Hepatocyte (in vitro differentiated cells): Measurements from ENCODE around the gene TPH1. TPM values are rescaled to one million over a fixed set of nuclear protein-coding genes. Genes with fewer than 3 reads are reported as not detected.

ENCODE experiments used
- DNase-seq: peaks from one replicate; pipeline ENCODE4 v3.0.0-alpha.2; 2016; ENCODE audit warnings: low spot score
- H2AFZ ChIP-seq: fragments of 200-600 bp; sonication (generic); 2 replicates; pipeline ENCODE4 v1.6.0; 2016; ENCODE audit warnings: antibody characterized with exemption, mild to moderate bottlenecking
- H3K27ac ChIP-seq: fragments of 200-600 bp; sonication (generic); 2 replicates; pipeline ENCODE4 v1.5.1; 2016; ENCODE audit warnings: mild to moderate bottlenecking
- H3K27me3 ChIP-seq: fragments of 200-600 bp; sonication (generic); 2 replicates; pipeline ENCODE4 v1.6.1; 2016
- H3K36me3 ChIP-seq: fragments of 200-600 bp; sonication (generic); replicated peaks from 2 replicates; pipeline ENCODE4 v1.5.1; 2016; ENCODE audit warnings: low read depth; ENCODE audit not compliant: insufficient read depth
- H3K4me1 ChIP-seq: fragments of 200-600 bp; sonication (generic); 2 replicates; pipeline ENCODE4 v1.5.1; 2016; ENCODE audit warnings: mild to moderate bottlenecking, moderate library complexity; ENCODE audit not compliant: insufficient read depth
- H3K4me2 ChIP-seq: fragments of 200-600 bp; sonication (generic); 2 replicates; pipeline ENCODE4 v1.6.0; 2016
- H3K4me3 ChIP-seq: fragments of 200-600 bp; sonication (generic); 2 replicates; pipeline ENCODE4 v1.5.1; 2016; ENCODE audit warnings: mild to moderate bottlenecking
- H3K79me2 ChIP-seq: fragments of 200-600 bp; sonication (generic); 2 replicates; pipeline ENCODE4 v1.6.0; 2017; ENCODE audit warnings: mild to moderate bottlenecking
- H3K9me2 ChIP-seq: fragments of 200-600 bp; sonication (generic); replicated peaks from 2 replicates; pipeline ENCODE4 v1.6.0; 2017; ENCODE audit warnings: mild to moderate bottlenecking; ENCODE audit not compliant: insufficient read depth
- H3K9me3 ChIP-seq: fragments of 200-600 bp; sonication (generic); 2 replicates; pipeline ENCODE4 v1.5.1; 2016; ENCODE audit warnings: low read depth, mild to moderate bottlenecking
- H4K20me1 ChIP-seq: fragments of 200-600 bp; sonication (generic); 2 replicates; pipeline ENCODE4 v1.6.0; 2016; ENCODE audit warnings: mild to moderate bottlenecking; ENCODE audit not compliant: insufficient read depth, poor library complexity, severe bottlenecking
- EZH2 ChIP-seq: fragments of 200-600 bp; sonication (generic); IDR thresholded peaks from 2 replicates; pipeline ENCODE4 v1.6.1; 2016; ENCODE audit warnings: antibody characterized with exemption, mild to moderate bottlenecking, borderline replicate concordance
- EZH2phosphoT487 ChIP-seq: fragments of 200-600 bp; sonication (generic); IDR thresholded peaks from one replicate; pipeline ENCODE4 v1.6.1; 2018; ENCODE audit warnings: antibody characterized with exemption, mild to moderate bottlenecking, low read depth, moderate library complexity; ENCODE audit not compliant: unreplicated experiment, severe bottlenecking
- WGBS: methylation state at CpG from one replicate; pipeline ENCODE4 v1.1.6; 2016; ENCODE audit warnings: low lambda C conversion rate; ENCODE audit errors: missing lambda C conversion rate; 5-methylcytosine and 5-hydroxymethylcytosine counted together
- polyA plus RNA-seq: library from polyadenylated mRNA; unstranded; fragments of >200 nt; fragmentation: Nextera tagmentation; extraction: Ambion mirVana; gene quantifications from 2 replicates; pipeline ENCODE4 v1.2.1, GENCODE V29; 2016
- total RNA-seq: library from RNA; depleted of rRNA; stranded (reverse); fragments of >200 nt; gene quantifications from 2 replicates; pipeline ENCODE4 v1.2.3, GENCODE V29; 2014
- TF ChIP-seq, protein P1 (sequence below): fragments of 200-600 bp; sonication (generic); IDR thresholded peaks from 2 replicates; pipeline ENCODE4 v1.5.1; 2016; ENCODE audit warnings: antibody characterized with exemption, mild to moderate bottlenecking; ENCODE audit not compliant: poor library complexity

The TPH1 gene
- total and polyA plus RNA-seq, 2 experiments from 2014 or later, result 0.37 TPM; not detected in 1

DNA sequence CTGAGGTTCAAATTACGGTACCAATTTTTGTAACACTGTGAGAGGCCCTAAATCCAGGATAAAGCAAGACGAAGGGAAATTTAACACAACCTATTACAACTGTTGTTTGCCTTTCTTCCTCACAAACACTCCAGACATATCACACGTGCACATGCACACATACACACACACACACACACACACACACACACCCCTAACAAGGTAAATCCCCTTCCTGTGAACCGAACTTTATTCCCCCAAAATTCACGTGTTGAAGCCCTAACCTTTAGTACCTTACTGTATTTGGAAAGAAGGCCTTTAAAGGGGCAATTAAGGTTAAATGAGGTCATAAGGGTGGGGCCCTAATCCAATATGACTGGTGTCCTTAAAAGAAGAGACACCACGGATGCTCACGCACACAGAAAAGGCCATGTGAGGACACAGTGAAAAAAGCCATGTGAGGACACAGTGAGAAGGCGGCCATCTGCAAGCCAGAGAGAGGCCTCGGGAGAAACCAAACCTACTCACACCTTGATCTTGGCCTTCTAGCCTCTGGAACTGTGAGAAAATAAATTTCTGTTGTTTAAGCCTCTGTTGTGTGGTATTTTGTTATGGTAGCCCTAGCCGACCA, 35.0 kb downstream of the TPH1 start:
- H3K27ac ChIP-seq, result no peak overlapping the region
- no peak for DNase-seq
- H3K27me3 ChIP-seq, result no peaks in the 10 kb centered on the region
- H3K4me2 ChIP-seq, result no peak overlapping the region
- 91% methylated on average over 10 of the region's 10 CpGs for WGBS
- no peaks in the 10 kb centered on the region for H3K36me3 ChIP-seq
- H2AFZ ChIP-seq, result no peak overlapping the region
- no peak overlapping the region for H3K4me3 ChIP-seq
- H3K4me1 ChIP-seq, result no peaks in the 10 kb centered on the region
- TF ChIP-seq EZH2 (no peak), EZH2phosphoT487 (no peak)
- TF ChIP-seq, protein P1, sequence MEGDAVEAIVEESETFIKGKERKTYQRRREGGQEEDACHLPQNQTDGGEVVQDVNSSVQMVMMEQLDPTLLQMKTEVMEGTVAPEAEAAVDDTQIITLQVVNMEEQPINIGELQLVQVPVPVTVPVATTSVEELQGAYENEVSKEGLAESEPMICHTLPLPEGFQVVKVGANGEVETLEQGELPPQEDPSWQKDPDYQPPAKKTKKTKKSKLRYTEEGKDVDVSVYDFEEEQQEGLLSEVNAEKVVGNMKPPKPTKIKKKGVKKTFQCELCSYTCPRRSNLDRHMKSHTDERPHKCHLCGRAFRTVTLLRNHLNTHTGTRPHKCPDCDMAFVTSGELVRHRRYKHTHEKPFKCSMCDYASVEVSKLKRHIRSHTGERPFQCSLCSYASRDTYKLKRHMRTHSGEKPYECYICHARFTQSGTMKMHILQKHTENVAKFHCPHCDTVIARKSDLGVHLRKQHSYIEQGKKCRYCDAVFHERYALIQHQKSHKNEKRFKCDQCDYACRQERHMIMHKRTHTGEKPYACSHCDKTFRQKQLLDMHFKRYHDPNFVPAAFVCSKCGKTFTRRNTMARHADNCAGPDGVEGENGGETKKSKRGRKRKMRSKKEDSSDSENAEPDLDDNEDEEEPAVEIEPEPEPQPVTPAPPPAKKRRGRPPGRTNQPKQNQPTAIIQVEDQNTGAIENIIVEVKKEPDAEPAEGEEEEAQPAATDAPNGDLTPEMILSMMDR, result no peak
- H3K79me2 ChIP-seq, result peaks cover 7% of the 10 kb centered on the region
- H3K9me3 ChIP-seq, result no peaks in the 10 kb centered on the region
- no peaks in the 10 kb centered on the region for H3K9me2 ChIP-seq
- no peaks in the 10 kb centered on the region for H4K20me1 ChIP-seq

DNA sequence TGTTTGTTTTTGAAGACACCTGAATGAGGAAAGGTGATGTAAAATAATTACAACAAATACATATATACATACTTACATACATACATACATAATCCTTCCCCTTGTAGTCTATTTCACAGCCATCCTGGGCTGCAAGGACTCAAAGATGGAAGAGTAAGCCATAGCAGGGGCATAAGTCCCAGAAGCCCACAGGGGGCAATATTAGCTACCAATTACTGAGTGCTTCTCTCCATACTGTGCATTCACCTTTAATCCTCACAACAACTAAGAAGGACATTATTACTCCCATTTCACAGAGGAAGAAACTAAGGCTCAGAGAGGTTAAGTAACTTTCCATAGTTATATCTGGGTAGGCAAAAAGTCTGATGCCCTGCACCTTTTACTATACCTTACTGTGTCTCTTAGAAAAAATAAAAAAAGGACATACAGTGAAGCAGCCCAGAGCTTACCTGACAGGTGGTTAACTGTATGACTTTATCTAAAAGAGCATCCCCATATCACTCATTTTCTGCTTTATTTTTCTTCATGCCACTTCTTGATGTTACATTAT, 35.9 kb downstream of the TPH1 start:
- H3K27ac ChIP-seq, result no peak overlapping the region
- no peaks in the 10 kb centered on the region for H3K9me3 ChIP-seq
- peaks cover 7% of the 10 kb centered on the region for H3K79me2 ChIP-seq
- no peaks in the 10 kb centered on the region for H4K20me1 ChIP-seq
- TF ChIP-seq, protein P1, result no peak
- TF ChIP-seq EZH2phosphoT487 (no peak), EZH2 (no peak)
- H3K36me3 ChIP-seq, result no peaks in the 10 kb centered on the region
- no peaks in the 10 kb centered on the region for H3K27me3 ChIP-seq
- H3K9me2 ChIP-seq, result no peaks in the 10 kb centered on the region
- H2AFZ ChIP-seq, result no peak overlapping the region
- H3K4me1 ChIP-seq, result no peaks in the 10 kb centered on the region
- no peak overlapping the region for H3K4me3 ChIP-seq
- H3K4me2 ChIP-seq, result no peak overlapping the region
- DNase-seq, result no peak

DNA sequence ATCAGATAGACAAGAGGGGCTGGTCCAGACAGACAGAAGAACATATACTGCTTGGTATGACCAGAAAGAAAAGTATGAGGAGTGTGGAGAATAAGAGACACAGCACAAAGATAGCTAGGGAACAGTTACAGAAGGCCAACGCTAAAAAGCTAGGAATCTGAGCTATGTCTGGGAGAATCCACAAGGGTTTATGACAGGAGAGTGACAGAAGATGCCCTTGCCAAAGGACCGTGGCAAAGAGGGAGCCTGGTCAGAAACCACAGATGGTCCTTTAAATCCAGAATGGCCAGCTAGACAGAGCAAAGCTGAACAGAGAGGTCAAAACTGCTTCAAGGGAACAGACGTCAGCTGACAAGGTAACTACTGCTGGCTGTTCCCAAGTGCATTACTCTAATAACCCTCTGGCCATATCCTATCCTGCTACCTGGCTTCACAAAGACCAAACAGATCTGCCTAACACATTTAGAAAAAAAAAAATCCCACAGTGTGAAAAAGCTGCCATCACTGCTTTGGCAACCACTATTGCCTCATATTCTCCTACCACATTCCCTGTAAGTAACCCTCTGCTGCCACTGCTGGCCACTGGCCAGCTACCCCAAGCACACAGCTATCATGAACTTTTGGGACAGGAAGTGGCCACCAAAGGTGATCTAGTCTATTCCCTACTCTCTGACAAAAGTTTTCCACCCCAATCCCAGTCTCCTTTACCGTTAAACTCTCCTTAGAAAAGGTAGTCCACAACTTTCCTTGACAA, 40.5 kb downstream of the TPH1 start:
- TF ChIP-seq, protein P1, result no peak
- no peak for TF ChIP-seq EZH2
- TF ChIP-seq EZH2phosphoT487, result no peak
- no peak for DNase-seq
- no peak overlapping the region for H3K27ac ChIP-seq
- WGBS, result 91% methylated on average over 4 of the region's 4 CpGs
- no peaks in the 10 kb centered on the region for H3K9me3 ChIP-seq
- H4K20me1 ChIP-seq, result no peaks in the 10 kb centered on the region
- H3K4me2 ChIP-seq, result no peak overlapping the region
- no peak overlapping the region for H2AFZ ChIP-seq
- H3K27me3 ChIP-seq, result no peaks in the 10 kb centered on the region
- H3K36me3 ChIP-seq, result no peaks in the 10 kb centered on the region
- no peaks in the 10 kb centered on the region for H3K79me2 ChIP-seq
- no peak overlapping the region for H3K4me3 ChIP-seq
- H3K4me1 ChIP-seq, result no peaks in the 10 kb centered on the region
- no peaks in the 10 kb centered on the region for H3K9me2 ChIP-seq
